GM23248 (cell line): ENCODE measurements around the gene CSH2.

Experiments
- EZH2 ChIP-seq: fragments of 200-600 bp; sonication (generic); IDR thresholded peaks from 2 replicates; pipeline ENCODE4 v1.6.1; 2018; ENCODE audit warnings: antibody characterized with exemption, mild to moderate bottlenecking; ENCODE audit not compliant: insufficient read depth, poor library complexity, severe bottlenecking
- EZH2phosphoT487 ChIP-seq: fragments of 200-600 bp; sonication (generic); IDR thresholded peaks from 2 replicates; pipeline ENCODE4 v1.6.1; 2018; ENCODE audit warnings: antibody characterized with exemption, moderate library complexity, mild to moderate bottlenecking, low read depth; ENCODE audit not compliant: insufficient read depth

- TF ChIP-seq EZH2 (no peak), EZH2phosphoT487 (no peak)
Observed at GRCh38 chr17:63828936-63829335, 44.5 kb downstream of the CSH2 start.
